ENCODE data around the gene ACSBG1.

DNA sequence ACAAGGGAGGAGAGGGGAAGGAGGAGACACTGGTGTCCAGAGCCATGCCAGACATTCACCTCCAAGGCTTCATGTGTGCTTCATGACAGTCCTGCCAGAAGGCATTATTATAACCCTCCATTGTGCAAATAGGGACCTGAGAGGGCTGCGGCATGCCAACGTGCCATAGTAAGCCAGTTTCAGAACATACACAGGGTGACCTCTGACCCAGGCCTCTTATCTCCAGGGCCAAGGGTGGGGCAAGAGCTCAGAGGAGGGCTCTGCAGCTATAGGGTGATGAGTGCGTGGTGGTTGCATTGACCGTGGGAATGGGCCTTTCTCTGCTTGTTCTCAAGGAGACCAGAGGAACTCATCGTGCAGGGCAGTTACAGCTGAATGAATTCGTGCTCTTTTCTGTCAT, 9.7 kb upstream of the ACSBG1 start:
- TF ChIP-seq, protein P1, sequence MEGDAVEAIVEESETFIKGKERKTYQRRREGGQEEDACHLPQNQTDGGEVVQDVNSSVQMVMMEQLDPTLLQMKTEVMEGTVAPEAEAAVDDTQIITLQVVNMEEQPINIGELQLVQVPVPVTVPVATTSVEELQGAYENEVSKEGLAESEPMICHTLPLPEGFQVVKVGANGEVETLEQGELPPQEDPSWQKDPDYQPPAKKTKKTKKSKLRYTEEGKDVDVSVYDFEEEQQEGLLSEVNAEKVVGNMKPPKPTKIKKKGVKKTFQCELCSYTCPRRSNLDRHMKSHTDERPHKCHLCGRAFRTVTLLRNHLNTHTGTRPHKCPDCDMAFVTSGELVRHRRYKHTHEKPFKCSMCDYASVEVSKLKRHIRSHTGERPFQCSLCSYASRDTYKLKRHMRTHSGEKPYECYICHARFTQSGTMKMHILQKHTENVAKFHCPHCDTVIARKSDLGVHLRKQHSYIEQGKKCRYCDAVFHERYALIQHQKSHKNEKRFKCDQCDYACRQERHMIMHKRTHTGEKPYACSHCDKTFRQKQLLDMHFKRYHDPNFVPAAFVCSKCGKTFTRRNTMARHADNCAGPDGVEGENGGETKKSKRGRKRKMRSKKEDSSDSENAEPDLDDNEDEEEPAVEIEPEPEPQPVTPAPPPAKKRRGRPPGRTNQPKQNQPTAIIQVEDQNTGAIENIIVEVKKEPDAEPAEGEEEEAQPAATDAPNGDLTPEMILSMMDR (optimal IDR thresholded peaks at IDR 0.05 in 1 of 3, IDR thresholded peaks at IDR 0.05 in 1 of 3, conservative IDR thresholded peaks at IDR 0.05 in 1 of 3; ENCODE audit: extremely low read depth in 1 of 3, insufficient read depth in 2 of 3, low read length in 3 of 3): no peak
- no peak for TF ChIP-seq EZH2 (IDR thresholded peaks at IDR 0.05; ENCODE audit: low read length)

Measured in keratinocyte (primary cell).